ENCODE data around the gene DEFB123. TPM values are rescaled to one million over a fixed set of nuclear protein-coding genes. Genes with fewer than 3 reads are reported as not detected.

The DEFB123 gene
- total RNA-seq, 4 donors from 2014 or later = not detected

GRCh38 chr20:31474758-31475427 lies 34.5 kb downstream of the DEFB123 start, which contains the start of the genes DEFB124 and REM1:
Gene DEFB124 (minus strand): TSS chr20:31475127. CDS start chr20:31473013, 2,114 bp downstream.
Gene REM1 (plus strand): TSS chr20:31475288. CDS start chr20:31476446, 1,158 bp downstream.
- no peak for TF ChIP-seq POLR2A (IDR thresholded peaks at IDR 0.05)
- TF ChIP-seq, protein P1, sequence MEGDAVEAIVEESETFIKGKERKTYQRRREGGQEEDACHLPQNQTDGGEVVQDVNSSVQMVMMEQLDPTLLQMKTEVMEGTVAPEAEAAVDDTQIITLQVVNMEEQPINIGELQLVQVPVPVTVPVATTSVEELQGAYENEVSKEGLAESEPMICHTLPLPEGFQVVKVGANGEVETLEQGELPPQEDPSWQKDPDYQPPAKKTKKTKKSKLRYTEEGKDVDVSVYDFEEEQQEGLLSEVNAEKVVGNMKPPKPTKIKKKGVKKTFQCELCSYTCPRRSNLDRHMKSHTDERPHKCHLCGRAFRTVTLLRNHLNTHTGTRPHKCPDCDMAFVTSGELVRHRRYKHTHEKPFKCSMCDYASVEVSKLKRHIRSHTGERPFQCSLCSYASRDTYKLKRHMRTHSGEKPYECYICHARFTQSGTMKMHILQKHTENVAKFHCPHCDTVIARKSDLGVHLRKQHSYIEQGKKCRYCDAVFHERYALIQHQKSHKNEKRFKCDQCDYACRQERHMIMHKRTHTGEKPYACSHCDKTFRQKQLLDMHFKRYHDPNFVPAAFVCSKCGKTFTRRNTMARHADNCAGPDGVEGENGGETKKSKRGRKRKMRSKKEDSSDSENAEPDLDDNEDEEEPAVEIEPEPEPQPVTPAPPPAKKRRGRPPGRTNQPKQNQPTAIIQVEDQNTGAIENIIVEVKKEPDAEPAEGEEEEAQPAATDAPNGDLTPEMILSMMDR (IDR thresholded peaks at IDR 0.05 in 4 of 5, conservative IDR thresholded peaks at IDR 0.05 in 1 of 5) = no peak
- Histone ChIP-seq H3K27me3 (peaks cover 18 to 27% (median 19%) of the 10 kb centered on the region in 3 donors), H3K27ac (peak within 1 kb of the TSS; percentile 63 to 75 (median 74)), H3K36me3 (no peaks in the 10 kb centered on the region), H3K4me1 (peaks cover 0 to 11% of the 10 kb centered on the region in 2 donors), H3K4me3 (peak within 1 kb of the TSS; percentile 47 to 55 (median 50)), H3K9me3 (no peaks in the 10 kb centered on the region)
- DNase-seq (no peak), ATAC-seq (no peak)
- in situ Hi-C loops (cut with MboI; ENCODE audit: low sequenced_read_pairs in 4 of 4) (no loop called here), intact Hi-C loops (cut with DNase I; ENCODE audit: low total_unique reads) (no loop called here)

- in situ Hi-C loops (cut with MboI; ENCODE audit: low sequenced_read_pairs in 4 of 4) = no loop called here
- ATAC-seq = no peak
These were observed 35.3 kb downstream of the DEFB123 start for GRCh38 chr20:31475472-31476293.

GRCh38 chr20:31476294-31476585 lies 35.8 kb downstream of the DEFB123 start:
- H3K4me1 ChIP-seq = peaks cover 0 to 11% of the 10 kb centered on the region in 2 donors
- intact Hi-C loops (cut with DNase I; ENCODE audit: low total_unique reads) (no loop called here), in situ Hi-C loops (cut with MboI; ENCODE audit: low sequenced_read_pairs in 4 of 4) (no loop called here)
- TF ChIP-seq POLR2A (IDR thresholded peaks at IDR 0.05) = no peak
- TF ChIP-seq, protein P1 (IDR thresholded peaks at IDR 0.05 in 4 of 5, conservative IDR thresholded peaks at IDR 0.05 in 1 of 5) = no peak
- DNase-seq = no peak
- peaks cover 18 to 27% (median 19%) of the 10 kb centered on the region in 3 donors for H3K27me3 ChIP-seq
- no peaks in the 10 kb centered on the region for H3K9me3 ChIP-seq
- peak overlapping the region; percentile 24 to 75 (median 74) for H3K27ac ChIP-seq
- no peaks in the 10 kb centered on the region for H3K36me3 ChIP-seq
- no peak for ATAC-seq
- peak overlapping the region in 3 of 4 donors; percentile 23 to 55 (median 47) for H3K4me3 ChIP-seq

More at GRCh38 chr20:31475472-31476293, 35.3 kb downstream of the DEFB123 start:
- TF ChIP-seq, protein P1 (IDR thresholded peaks at IDR 0.05 in 4 of 5, conservative IDR thresholded peaks at IDR 0.05 in 1 of 5) = no peak
- no peak for TF ChIP-seq POLR2A (IDR thresholded peaks at IDR 0.05)
- intact Hi-C loops (cut with DNase I; ENCODE audit: low total_unique reads) = no loop called here
- H3K36me3 ChIP-seq = no peaks in the 10 kb centered on the region
- H3K4me1 ChIP-seq = peaks cover 0 to 11% of the 10 kb centered on the region in 2 donors
- peaks cover 18 to 27% (median 19%) of the 10 kb centered on the region in 3 donors for H3K27me3 ChIP-seq
- peak overlapping the region; percentile 63 to 75 (median 74) for H3K27ac ChIP-seq
- peak overlapping the region; percentile 47 to 55 (median 50) for H3K4me3 ChIP-seq
- no peak for DNase-seq
- H3K9me3 ChIP-seq = no peaks in the 10 kb centered on the region

DNA sequence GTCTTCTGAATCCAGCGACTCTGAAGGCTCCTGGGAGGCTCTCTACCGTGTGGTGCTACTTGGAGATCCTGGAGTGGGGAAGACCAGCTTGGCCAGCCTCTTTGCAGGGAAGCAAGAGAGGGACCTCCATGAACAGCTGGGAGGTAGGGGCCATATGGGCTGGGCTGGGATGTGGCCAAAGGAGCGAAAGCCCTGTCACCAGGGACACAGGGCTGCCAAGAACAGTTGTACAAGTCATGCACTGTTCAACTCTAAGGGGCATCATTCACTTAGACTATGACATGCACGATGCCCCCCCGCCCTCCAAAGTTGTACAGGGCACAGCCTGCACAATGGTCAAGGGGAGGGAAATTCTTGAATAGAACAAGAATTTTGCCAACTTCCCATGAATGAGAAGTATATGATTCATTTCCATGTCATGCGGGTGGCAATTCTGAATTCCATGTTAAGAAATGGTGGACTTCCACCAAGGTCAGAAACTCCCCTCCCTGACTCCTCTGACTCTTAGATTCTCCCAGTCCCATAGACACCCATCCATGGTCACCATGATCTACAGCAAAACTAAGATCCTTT lies 36.3 kb downstream of the DEFB123 start:
- no peaks in the 10 kb centered on the region for H3K36me3 ChIP-seq
- in situ Hi-C loops (cut with MboI; ENCODE audit: low sequenced_read_pairs in 4 of 4) = no loop called here
- peak overlapping the region in 3 of 4 donors; percentile 23 to 55 (median 47) for H3K4me3 ChIP-seq
- ATAC-seq (no peak), DNase-seq (no peak)
- peaks cover 18 to 27% (median 19%) of the 10 kb centered on the region in 3 donors for H3K27me3 ChIP-seq
- H3K4me1 ChIP-seq = peaks cover 0 to 11% of the 10 kb centered on the region in 2 donors
- no peaks in the 10 kb centered on the region for H3K9me3 ChIP-seq
- TF ChIP-seq, protein P1 (IDR thresholded peaks at IDR 0.05 in 4 of 5, conservative IDR thresholded peaks at IDR 0.05 in 1 of 5) = no peak
- TF ChIP-seq POLR2A (IDR thresholded peaks at IDR 0.05) = no peak
- intact Hi-C loops (cut with DNase I; ENCODE audit: low total_unique reads) = no loop called here
- peak overlapping the region; percentile 24 to 75 (median 74) for H3K27ac ChIP-seq

Measured in gastrocnemius medialis (tissue), 4 donors.